ENCODE measurements around the gene TMPRSS9.

TMPRSS9 gene

GRCh38 chr19:2356036-2356646 lies 3.9 kb upstream of the TMPRSS9 start:
- no peak overlapping the region for H3K4me3 ChIP-seq (replicated peaks; ENCODE audit: low read depth, low read length)
- no peak for TF ChIP-seq CTCF (IDR thresholded peaks at IDR 0.05; ENCODE audit: low read depth, low read length, missing control alignments)
- no peak for DNase-seq (ENCODE audit: extremely low read depth, low read depth)

- no peak for DNase-seq (ENCODE audit: extremely low read depth, low read depth)
- H3K4me3 ChIP-seq (replicated peaks; ENCODE audit: low read depth, low read length): no peak overlapping the region
- TF ChIP-seq CTCF (IDR thresholded peaks at IDR 0.05; ENCODE audit: low read depth, low read length, missing control alignments): no peak
Observed at GRCh38 chr19:2357279-2358206, 2.5 kb upstream of the TMPRSS9 start.

GRCh38 chr19:2358548-2359173 lies 1.4 kb upstream of the TMPRSS9 start:
- no peak overlapping the region for H3K4me3 ChIP-seq (replicated peaks; ENCODE audit: low read depth, low read length)
- TF ChIP-seq CTCF (IDR thresholded peaks at IDR 0.05; ENCODE audit: low read depth, low read length, missing control alignments): no peak
- no peak for DNase-seq (ENCODE audit: extremely low read depth, low read depth)

GRCh38 chr19:2360833-2361232 lies 768 bp downstream of the TMPRSS9 start:
- no peak for TF ChIP-seq CTCF (IDR thresholded peaks at IDR 0.05; ENCODE audit: low read depth, low read length, missing control alignments)
- H3K4me3 ChIP-seq (replicated peaks; ENCODE audit: low read depth, low read length): no peak overlapping the region
- no peak for DNase-seq (ENCODE audit: extremely low read depth, low read depth)

- no peak for DNase-seq (ENCODE audit: extremely low read depth, low read depth)
- no peak overlapping the region for H3K4me3 ChIP-seq (replicated peaks; ENCODE audit: low read depth, low read length)
- no peak for TF ChIP-seq CTCF (IDR thresholded peaks at IDR 0.05; ENCODE audit: low read depth, low read length, missing control alignments)
Observed at GRCh38 chr19:2361246-2362045, 1.4 kb downstream of the TMPRSS9 start.
